Stimulated activated CD4-positive, alpha-beta T cell treated with anti-CD3 and anti-CD28 coated beads, TNF-alpha, amount 100 ng/mL, for 4 hours (primary cell): ENCODE measurements around the gene ANXA6.

Experiments used
- DNase-seq, 3 experiments: peaks; one replicate each; pipeline ENCODE4 v3.0.0-alpha.2; 2020; ENCODE audit warnings: low read depth in 3 of 3

The ANXA6 gene

DNA sequence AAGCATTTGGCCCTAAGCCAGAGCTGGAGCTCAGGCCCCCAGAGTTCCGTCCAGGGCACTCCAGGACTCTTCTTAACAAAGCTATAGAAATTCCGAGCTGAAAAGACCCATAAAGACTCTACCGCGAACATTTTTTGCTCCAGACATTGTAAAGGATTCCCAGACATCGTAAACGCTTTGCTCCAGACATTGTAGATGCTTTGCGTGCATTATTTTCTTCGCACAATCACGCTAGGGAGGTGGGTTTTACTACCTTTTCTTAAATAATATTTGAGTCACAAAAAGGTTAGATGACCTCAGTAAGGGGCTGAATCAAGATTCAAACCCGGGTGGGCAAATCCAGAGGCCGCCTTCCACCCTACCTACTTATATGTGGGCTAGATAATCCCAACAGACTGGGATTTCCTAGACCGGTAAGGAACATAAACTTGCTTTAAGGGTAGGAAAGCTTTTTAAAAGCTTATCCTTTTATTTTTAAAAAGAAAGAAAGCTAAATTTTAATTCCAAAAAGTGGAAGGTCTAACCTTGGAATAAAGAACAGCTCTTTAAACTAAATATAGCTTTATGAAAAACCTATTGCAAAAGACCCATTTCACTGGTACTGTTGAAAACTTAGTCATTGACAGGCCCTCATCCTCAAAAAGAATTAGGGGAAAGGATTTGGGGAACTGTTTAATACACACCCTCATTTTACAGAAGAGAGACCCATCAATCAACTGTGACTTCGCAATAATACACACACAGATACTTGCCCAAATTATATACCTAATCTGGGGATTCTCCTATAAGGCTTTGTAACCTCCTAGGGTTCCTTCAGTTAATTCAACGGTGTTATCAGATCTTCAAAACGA, 75.9 kb downstream of the ANXA6 start:
- DNase-seq, result no peak

DNA sequence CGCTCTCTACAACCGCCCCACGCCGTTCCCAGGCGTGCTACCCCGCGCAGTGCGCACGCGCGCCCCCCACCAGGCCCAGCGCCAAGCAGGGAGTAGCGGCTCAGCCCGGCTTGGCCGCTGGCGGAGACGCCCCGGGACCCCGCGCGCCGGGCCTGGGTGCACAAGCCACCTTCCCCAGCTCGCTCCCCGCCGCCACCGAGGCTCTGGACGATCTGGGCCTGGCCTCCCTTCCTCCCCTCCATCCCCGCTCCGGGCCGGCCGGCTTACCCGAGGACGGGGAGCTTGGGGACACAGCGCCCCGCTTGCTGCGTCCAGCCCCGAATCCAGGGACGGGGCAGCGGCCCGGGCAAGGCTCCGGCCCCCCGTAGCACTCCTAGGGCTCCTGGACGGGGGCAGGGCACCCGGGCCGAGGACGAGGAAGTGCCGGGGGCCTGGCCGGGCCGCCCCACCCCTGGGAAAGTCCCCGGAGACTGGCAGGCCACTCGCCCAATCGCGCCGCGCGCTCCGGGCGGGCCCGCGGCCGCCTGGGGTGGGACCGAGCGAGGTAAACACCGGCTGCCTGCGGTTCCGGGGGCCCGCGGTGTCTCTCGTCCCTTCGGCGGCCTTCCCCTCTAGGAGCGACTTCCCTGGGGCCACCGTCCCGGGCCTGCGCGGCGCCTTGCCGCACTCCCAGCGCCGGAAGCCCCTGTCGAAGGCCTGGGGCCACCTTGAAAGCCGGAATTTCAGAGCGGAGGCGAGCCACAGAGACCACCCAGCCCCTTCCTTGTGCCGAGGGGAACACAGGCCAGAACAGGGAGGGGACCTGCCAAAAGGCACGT, 76.8 kb downstream of the ANXA6 start, which contains the start of gene TNIP1:
TNIP1 (minus strand) TSS at position 422 of the 818 bp plus-strand sequence. CDS start 15,939 bp downstream, outside the sequence.
- peak; percentile 83 to 92 (median 90) for DNase-seq

GRCh38 chr5:151079838-151080612, 77.6 kb downstream of the ANXA6 start:
- no peak for DNase-seq

DNA sequence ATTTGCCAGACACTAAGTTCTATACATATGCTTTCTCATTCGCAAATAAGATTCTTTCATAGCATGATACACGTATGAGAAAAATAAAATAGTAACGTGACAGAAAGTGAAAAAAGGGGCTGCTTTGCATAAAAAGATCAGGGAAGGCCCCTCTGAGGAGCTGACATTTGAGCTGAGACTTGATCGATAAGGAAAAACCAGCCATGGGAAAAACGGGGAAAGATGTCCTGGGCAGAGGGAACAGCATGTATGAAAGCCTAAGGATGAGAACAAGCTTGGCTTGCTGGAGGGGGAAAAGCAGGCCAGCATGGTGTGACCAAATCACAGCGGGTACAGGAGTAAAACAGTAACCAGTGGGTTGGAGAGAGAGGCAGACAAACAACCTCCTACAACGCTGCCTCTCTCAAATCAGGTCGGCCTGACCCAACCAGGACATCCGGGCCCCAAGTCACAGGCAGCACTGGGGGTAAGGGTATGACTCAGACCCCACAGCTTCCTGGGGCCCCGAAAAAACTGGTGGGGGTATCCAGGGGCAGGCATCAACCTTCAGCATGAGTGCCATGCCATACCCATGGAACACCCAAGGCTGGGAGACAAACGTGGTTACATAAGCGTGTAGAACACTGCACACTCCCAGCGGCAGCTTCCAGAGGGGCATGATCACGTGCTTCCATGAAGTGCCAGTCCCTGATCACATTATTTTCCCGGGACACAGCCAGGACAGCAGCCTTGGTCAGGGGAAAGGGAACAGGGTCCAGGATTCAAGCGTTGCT, 78.9 kb downstream of the ANXA6 start:
- peak in 2 of 3 experiments; percentile 34 to 40 for DNase-seq

DNA sequence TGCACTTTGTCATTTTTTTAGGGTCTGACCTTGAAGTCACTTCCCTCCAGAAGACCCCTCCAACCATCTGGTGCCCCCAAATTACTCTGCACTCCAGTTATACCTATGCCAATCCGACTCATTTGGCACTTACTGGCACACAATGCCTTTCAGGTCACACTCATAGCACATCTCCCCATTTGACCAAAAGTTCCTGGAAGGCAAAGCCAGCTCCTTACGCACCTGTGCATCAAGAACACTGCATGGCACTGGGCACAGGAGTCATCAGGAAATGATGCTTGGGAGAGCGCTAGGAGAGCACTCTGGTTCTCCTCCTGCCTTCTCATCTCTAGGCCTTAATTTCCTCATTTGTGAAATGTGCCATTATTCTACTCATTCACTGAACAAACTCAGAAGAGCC, 79.6 kb downstream of the ANXA6 start:
- DNase-seq, result no peak

GRCh38 chr5:151077419-151077818, 80.2 kb downstream of the ANXA6 start:
- no peak for DNase-seq

DNA sequence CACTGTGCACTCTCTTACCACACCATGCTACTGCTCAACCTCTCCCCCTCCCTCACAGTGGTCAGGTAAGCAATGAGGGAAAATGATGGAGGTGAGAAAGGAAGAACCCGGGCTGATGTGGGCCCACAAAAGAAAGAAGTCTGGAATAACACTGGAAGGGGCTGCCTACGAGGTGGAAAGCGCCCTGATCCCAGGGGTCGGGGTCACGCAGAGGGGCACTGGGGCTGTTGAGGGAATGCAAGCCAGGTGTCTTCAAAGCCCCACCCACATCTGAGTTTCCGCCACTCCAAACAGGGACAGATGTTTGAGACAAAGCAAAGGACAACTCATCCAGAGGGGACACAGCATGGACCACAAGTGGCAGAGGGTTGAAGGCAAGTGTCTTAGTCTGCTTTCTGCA, 81.0 kb downstream of the ANXA6 start:
- no peak for DNase-seq

GRCh38 chr5:151075698-151076331, 81.8 kb downstream of the ANXA6 start:
- DNase-seq, result no peak

- no peak for DNase-seq
Measured at GRCh38 chr5:151074557-151074956, 83.0 kb downstream of the ANXA6 start.

GRCh38 chr5:151073280-151073679, 84.3 kb downstream of the ANXA6 start:
- no peak for DNase-seq

GRCh38 chr5:151072630-151073025, 85.0 kb downstream of the ANXA6 start:
- no peak for DNase-seq

- DNase-seq, result no peak
Measured at GRCh38 chr5:151071848-151072629, 85.5 kb downstream of the ANXA6 start.

DNA sequence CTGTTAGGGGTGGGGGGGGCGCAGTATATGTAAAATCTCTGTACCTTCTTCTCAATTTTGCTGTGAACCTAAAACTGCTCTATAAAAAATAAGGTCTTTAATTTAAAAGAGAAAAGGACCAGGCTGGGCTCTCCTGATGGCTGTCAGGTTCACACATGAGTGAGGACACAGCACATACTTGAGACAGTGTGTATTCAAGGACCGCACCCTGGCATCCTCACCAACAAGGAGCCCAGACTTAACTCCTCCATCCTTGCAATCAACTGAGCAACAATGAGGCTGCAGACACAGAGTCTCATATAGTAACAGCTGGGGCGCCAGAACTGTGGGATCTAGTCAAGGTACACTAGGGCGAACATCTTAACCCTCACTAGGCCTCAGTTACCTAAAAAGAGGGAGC, 86.6 kb downstream of the ANXA6 start:
- no peak for DNase-seq

DNA sequence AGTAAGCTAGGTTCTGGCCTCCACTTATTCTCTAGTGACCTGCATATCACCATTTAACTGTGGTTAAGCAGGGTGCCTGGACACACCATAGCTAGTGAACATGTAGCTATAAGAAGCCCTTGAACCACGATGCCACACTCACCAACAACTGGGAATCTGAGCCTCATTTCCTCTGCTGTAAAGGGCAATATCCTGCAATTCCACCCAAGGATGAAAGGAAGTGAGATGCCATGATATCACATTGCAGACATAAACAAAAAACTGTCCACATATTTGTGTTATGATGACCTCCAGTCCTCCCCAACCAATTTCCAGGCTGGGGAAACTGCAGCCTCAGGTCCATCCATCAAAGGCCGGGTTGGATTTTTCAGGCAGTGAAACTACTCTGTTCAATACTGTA, 87.1 kb downstream of the ANXA6 start:
- no peak for DNase-seq

DNA sequence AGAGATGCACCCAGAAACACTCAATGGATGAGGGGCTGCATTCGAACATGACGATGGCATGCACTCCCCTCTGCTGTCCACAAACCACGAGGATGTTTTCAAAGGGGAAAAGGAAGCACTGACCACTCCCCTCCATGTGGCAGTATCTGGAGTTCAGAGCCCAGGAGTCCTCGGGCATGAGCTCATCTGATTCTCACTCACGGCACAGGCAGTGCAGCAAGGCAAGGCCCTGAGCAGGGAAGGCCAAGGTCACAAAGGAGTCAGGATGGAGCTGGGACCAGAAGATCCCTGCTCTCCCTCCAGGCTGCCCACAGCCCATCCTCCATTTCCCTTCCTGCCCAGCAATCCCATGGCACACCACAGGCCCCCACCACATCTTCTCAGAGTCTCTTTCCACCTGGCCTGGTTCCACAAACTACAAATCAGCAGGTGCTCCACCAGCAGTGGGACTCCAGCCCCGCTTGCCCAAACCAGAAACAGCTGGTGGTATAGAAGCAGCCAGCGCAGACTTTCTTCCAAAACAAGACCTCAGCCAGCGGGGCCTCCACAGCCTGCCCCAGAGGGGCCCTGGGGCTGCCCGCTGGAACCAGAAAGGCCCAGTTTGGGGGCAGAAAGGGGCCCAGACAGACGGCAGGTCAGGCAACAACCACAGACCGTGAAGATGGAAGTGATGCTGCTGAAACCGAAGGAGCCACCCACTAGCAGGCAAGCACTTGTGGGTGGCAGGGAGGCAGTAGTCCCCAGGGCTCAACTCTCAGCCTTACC, 89.0 kb downstream of the ANXA6 start:
- no peak for DNase-seq

GRCh38 chr5:151067632-151068432, 89.7 kb downstream of the ANXA6 start:
- no peak for DNase-seq

DNA sequence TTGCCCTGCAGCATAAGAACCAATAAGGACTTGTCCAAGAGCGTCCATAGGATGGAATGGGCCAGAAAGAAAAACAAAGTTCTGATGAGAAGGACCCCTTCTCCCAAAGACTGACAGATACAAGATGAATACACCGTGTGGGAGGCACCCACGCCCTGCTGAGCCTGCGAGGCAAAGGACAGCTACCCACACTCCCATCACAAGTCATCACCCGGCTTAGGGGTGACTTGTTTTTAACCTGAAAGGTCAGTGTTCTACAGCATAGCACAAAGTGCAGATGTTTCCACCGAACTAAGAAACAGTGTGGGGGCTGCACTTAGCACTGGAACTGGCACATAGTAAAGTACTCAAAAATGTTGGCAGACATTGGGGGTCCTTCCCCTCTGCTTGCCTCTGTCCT, 90.7 kb downstream of the ANXA6 start:
- no peak for DNase-seq

DNA sequence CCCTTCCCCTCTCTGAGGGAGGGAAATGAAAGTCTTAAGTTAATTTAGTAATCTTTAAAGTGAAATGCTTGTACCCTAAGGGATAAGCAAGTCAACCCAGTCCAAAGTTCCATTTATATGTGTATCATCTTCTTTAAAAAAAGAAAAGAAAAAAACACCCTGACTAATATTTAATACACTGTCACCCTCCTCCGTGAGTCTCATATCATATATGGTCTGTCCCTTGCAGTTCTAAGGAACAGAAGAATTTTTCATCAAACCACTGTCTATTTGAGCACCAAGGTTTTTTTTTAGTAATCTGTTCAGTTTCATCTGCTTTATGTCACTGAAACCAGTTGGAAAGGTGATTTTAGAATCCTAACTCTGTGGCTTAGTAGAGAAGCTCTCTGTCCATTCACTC, 92.0 kb downstream of the ANXA6 start:
- DNase-seq, result no peak
